SJSA1 (cell line): ENCODE results near the gene LRPAP1. TPM values are rescaled to one million over a fixed set of nuclear protein-coding genes. Genes with fewer than 3 reads are reported as not detected.

ENCODE experiments used
- DNase-seq, 2 experiments: peaks; one replicate each; pipeline ENCODE4 v3.0.0-alpha.2; 2015 to 2020; ENCODE audit warnings: low spot score in 2 of 2, low read depth in 1 of 2
- H3K27ac ChIP-seq: fragments of 250-450 bp; sonication (Bioruptor Pico); 2 replicates; pipeline ENCODE4 v1.5.1; 2020; ENCODE audit warnings: mild to moderate bottlenecking, moderate library complexity
- H3K27me3 ChIP-seq: fragments of 250-450 bp; sonication (Bioruptor Pico); replicated peaks from 2 replicates; pipeline ENCODE4 v1.5.1; 2020; ENCODE audit warnings: mild to moderate bottlenecking, moderate library complexity
- H3K36me3 ChIP-seq: fragments of 250-450 bp; sonication (Bioruptor Pico); 2 replicates; pipeline ENCODE4 v1.5.1; 2020; ENCODE audit warnings: mild to moderate bottlenecking
- H3K4me1 ChIP-seq: fragments of 250-450 bp; sonication (Bioruptor Pico); replicated peaks from 2 replicates; pipeline ENCODE4 v1.6.1; 2021; ENCODE audit warnings: mild to moderate bottlenecking
- H3K4me3 ChIP-seq: fragments of 250-450 bp; sonication (Bioruptor Pico); 2 replicates; pipeline ENCODE4 v1.5.1; 2020; ENCODE audit warnings: mild to moderate bottlenecking
- H3K9me3 ChIP-seq: fragments of 250-450 bp; sonication (Bioruptor Pico); replicated peaks from 2 replicates; pipeline ENCODE4 v1.5.1; 2020; ENCODE audit warnings: mild to moderate bottlenecking
- total RNA-seq: library from RNA; depleted of rRNA; stranded (reverse); fragments of >200 nt; shearing (Covaris generic); gene quantifications from 2 replicates; pipeline ENCODE4 v1.2.3, GENCODE V29; 2014

Gene LRPAP1
- total RNA-seq, 1 experiment from 2014 or later: 148 TPM

DNA sequence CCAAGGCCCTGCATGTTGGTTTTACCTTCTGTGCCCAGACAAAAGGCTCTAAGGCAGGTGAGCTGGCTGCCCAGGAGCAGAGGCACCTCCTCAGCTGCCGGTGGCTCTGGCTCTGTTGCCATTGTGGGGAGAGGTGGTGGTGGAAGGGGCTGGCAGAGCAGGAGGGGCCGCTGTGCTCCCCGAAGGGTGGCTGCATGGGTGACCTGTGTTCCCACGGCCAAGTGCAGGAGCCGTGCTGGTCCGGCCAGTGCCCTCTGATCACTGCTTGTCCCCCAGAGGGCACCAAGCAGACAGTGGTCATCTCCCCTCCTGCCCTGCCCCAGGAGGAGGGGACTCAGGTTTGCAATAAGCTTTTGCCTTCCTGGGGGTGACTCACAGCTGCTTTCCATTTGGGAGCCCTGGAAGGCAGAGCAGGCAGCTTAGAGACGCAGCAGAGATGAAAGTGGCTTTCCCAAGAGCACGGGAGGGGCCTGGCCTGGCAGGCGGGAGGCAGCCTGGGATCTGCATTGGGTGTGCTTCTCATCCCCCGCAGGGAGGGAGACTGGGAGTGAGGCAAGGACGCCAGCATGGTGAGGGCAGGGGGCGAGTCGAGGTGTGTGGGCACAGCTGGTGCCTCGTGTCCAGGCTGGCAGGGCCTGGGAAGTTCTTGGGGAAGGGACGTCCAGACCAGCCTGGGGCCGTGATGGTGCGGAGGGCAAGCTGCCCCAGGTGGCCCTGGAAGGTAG, 40.4 kb downstream of the LRPAP1 start:
- Histone ChIP-seq H3K9me3 (no peaks in the 10 kb centered on the region), H3K27me3 (no peaks in the 10 kb centered on the region), H3K4me3 (no peak overlapping the region), H3K4me1 (no peaks in the 10 kb centered on the region), H3K27ac (no peak overlapping the region), H3K36me3 (no peaks in the 10 kb centered on the region)
- DNase-seq: no peak

DNA sequence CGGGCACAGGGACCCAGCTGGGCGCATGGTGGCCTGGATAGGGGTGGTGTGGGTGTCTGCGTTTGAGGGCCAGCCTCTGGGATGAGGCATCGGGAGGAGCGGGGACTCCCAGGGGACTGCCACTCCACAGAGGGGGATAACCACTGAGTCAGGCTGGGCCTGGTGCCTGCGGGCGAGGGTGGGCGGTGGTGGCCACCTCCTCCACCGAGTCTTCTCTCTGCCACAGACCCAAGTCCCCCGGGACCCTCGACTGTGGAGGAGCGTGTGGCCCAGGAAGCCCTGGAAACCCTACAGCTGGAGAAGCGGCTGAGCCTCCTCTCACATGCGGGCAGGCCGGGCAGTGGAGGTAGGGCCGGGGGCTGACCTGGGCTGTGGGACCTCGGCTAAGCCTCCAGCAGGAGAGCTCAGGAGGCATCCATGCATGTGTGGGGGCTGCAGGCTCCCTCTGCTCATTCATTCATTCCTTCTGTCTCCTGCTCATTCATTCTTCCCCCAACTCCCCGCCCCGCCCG, 42.7 kb downstream of the LRPAP1 start:
- Histone ChIP-seq H3K4me3 (no peak overlapping the region), H3K9me3 (no peaks in the 10 kb centered on the region), H3K27me3 (no peaks in the 10 kb centered on the region), H3K36me3 (no peaks in the 10 kb centered on the region), H3K4me1 (peaks cover 2% of the 10 kb centered on the region; the same call in 1 of the 2 replicates), H3K27ac (no peak overlapping the region)
- no peak for DNase-seq

DNA sequence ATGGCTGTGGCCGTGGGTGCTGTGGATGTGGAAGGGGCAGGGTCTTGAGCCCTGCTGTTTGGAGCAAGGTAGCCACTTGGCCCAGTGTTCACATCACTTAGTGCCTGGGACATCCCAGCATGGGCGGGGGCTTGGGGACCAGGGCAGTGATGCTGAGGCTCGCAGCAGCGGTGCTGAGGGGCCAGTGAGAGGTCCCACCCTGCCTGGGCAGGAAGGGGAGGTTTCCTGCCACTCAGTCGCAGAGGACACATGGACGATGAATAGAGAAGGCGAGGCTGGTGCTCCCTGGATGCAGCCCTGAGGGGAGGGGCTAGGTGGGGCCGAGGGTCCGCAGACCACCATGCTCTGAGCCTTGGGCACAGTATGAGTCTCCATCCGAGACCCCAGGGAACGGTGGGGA, 43.4 kb downstream of the LRPAP1 start:
- Histone ChIP-seq H3K36me3 (no peaks in the 10 kb centered on the region), H3K4me3 (no peak overlapping the region), H3K9me3 (no peaks in the 10 kb centered on the region), H3K27ac (no peak overlapping the region), H3K27me3 (no peaks in the 10 kb centered on the region), H3K4me1 (peaks cover 8% of the 10 kb centered on the region; the same call in 1 of the 2 replicates)
- DNase-seq: no peak

DNA sequence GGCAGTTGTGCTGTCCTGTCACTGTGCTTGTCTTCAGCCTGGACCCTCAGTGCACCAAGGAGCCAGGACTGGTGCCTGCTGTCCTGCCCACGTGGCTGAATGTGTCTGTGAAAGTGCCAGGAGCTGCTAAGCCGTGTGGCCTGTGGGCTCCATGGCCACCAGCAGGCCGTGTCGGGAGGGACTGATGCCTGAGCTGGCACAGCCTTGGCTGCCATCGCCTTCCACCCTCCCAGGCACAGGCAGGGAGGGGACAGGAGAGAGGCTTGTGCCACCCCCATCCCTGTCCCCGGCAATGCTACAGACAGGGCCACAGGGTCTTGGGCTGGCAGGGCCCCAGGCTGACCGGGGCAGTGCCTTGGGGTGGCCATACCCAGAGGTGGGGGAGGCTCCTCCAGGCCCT, 44.4 kb downstream of the LRPAP1 start:
- Histone ChIP-seq H3K27ac (no peak overlapping the region), H3K9me3 (no peaks in the 10 kb centered on the region), H3K36me3 (no peaks in the 10 kb centered on the region), H3K4me3 (no peak overlapping the region), H3K4me1 (peaks cover 10% of the 10 kb centered on the region; the same call in 1 of the 2 replicates), H3K27me3 (no peaks in the 10 kb centered on the region)
- no peak for DNase-seq

DNA sequence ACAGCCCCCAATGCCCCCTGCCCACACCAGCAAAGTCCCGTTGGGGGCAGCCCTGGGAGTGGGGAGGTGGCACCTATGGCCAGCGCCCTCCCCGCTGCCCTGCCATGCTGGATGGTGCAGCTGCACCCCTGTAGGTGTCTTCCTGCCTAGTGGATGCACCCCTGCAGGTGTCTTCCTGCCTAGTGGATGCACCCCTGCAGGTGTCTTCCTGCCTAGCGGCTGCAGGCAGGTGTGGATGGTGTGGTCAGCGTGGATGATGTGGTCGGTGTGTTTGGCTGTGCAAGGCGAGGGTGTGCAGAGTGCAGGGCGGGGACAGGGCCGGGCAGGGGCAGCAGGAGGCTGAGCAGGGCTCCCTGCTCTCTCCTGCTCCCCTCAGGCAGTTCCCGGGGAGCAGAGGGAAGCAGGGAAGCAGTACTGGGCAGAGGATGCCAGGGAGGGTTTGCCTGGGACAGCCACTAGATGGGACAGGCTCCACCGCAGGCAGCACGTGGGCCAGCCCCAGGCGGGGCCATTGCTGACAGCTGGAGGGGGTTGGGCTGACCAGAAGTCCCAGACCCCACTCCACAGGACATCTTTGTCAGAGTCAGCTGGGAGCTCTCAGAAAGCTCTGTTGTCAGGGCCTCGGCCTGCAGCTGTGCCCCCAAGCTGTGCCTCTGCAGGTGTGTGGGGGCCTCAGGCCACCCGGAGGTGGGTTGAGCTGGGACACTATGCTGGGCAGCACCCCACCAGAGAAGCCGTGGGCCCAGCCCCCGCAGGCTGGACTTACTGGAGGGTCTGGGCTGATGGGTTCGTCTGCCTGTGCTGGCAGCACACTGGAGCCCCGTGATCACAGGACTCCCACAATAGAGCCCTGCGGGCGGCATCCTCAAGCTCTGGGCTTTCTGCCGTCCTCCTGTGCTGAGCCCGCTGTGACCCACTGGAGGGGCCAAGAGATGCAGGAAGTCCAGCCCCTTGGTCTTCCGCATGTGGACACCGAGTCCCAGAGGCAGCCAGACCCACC, 45.4 kb downstream of the LRPAP1 start:
- no peaks in the 10 kb centered on the region for H3K36me3 ChIP-seq
- H3K9me3 ChIP-seq: no peaks in the 10 kb centered on the region
- H3K27ac ChIP-seq: no peak overlapping the region
- H3K4me1 ChIP-seq: peaks cover 10% of the 10 kb centered on the region; the same call in 1 of the 2 replicates
- H3K4me3 ChIP-seq: no peak overlapping the region
- no peaks in the 10 kb centered on the region for H3K27me3 ChIP-seq
- no peak for DNase-seq

DNA sequence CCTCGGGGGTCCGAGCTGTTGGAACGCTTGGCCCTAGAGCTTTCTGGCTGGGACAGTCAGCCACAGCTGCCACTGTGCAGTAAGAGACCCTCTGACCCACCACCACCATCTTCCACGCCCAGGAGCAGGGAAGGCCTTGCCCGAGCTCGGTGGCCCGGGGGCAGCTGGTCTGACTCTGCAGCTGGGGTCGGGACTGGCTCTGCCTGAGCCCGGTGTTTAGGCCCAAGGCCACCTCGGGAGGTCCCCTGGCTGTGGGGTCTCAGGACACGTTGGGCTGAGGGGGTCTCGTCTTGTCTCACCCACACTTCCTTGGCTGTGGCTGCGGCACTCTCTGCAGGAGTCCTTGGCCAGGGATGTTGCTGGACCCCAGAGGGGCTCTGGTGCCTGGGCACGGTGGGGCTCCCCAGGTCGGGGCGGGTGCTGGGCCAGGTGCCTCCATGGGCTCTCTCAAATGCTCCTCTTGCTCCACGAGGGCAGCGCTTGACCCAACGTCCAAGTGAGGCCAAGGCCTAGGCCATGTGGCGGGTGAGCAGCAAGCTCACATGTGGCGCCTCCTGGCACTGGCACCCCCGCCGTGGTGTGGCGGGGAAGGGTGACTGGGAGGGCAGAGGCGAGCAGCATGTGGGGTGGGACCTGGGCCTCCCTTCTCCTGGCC, 46.2 kb downstream of the LRPAP1 start:
- no peaks in the 10 kb centered on the region for H3K27me3 ChIP-seq
- no peak overlapping the region for H3K27ac ChIP-seq
- no peaks in the 10 kb centered on the region for H3K9me3 ChIP-seq
- H3K36me3 ChIP-seq: no peaks in the 10 kb centered on the region
- H3K4me3 ChIP-seq: no peak overlapping the region
- no peak for DNase-seq
- peaks cover 10% of the 10 kb centered on the region; the same call in 1 of the 2 replicates for H3K4me1 ChIP-seq

DNA sequence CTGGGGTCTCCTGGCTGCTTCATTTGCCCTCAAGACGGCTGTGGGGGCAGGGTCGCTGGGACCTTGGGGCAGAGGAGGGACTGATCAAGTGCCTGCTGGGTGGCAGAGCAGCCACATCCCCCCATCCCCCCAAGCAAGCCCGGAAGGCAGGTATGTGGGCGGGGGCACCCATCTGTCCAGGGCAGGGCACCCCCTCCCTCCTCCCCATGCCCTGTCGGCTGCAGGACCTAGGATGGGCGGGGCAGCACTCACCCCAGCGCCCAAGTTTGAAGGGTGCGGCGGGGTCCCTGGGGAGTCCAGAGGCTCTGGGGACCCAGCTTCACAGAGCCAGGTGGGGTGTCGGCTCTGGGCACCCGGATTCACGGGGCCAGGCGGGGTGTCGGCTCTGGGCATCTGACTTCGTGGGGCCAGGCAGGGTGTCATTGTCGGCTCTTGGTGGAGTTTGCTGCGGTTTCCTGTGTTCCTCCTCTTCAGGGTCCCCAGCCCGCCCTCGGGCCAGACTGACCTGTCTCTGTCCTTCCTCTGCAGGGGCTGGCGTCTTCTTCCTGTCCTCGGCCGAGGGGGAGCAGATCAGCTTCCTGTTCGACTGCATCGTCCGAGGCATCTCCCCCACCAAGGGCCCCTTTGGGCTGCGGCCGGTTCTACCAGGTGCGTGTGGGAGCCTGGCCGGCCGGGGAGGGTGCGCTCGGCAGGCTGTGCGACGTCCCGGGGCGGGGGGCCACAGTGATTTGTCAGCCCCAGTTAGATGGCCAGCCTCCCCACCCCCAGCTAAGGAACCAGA, 47.0 kb downstream of the LRPAP1 start:
- no peak overlapping the region for H3K4me3 ChIP-seq
- H3K27ac ChIP-seq: no peak overlapping the region
- H3K27me3 ChIP-seq: no peaks in the 10 kb centered on the region
- no peaks in the 10 kb centered on the region for H3K9me3 ChIP-seq
- no peak for DNase-seq
- H3K36me3 ChIP-seq: no peaks in the 10 kb centered on the region
- peaks cover 10% of the 10 kb centered on the region; the same call in 1 of the 2 replicates for H3K4me1 ChIP-seq

DNA sequence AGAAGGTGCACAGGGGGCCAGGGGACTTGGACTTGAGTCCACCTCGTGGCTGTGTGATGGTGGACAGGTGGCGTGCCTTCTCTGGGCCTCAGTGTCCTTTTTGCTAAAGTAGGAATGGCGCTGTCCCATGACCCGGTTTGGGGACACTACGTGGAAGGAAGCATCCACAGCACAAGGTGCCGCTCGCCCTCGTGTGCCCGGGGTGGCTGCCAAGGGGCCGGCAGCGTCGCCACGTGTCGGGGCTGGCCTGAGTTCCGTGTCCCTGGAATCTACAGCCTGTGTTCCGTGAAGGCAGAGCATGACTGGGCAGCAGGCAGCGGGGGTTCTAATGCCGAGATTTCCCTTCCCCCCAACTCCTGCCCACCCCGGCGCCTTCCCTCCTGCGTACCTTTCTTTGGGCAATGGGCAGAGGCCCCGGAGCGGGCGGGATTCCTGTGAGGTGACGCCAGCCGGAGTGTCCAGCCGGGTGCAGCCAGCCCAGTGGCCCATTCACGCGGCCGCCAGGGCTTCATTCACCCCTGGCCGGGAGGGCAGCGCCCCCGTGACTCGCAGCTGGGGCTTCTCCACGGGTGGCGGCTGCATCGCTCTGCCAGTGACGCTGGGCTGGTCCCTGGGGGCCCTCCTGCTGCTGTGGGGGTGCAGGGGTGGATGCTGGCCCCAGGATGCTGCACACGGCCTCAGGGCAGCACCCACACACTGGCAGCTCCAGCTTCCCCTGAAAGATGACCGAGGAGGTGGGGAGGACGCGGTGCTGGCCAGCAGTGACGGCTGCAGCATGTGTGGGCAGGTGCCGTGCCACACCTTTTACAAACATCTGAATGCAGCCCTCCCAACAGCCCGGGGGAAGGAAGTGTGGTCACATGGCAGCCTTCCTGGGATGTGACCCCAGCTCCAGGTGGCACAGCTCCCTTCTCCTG, 47.9 kb downstream of the LRPAP1 start:
- Histone ChIP-seq H3K4me3 (no peak overlapping the region), H3K36me3 (no peaks in the 10 kb centered on the region), H3K9me3 (no peaks in the 10 kb centered on the region), H3K27ac (no peak overlapping the region), H3K27me3 (no peaks in the 10 kb centered on the region), H3K4me1 (peaks cover 10% of the 10 kb centered on the region; the same call in 1 of the 2 replicates)
- no peak for DNase-seq

DNA sequence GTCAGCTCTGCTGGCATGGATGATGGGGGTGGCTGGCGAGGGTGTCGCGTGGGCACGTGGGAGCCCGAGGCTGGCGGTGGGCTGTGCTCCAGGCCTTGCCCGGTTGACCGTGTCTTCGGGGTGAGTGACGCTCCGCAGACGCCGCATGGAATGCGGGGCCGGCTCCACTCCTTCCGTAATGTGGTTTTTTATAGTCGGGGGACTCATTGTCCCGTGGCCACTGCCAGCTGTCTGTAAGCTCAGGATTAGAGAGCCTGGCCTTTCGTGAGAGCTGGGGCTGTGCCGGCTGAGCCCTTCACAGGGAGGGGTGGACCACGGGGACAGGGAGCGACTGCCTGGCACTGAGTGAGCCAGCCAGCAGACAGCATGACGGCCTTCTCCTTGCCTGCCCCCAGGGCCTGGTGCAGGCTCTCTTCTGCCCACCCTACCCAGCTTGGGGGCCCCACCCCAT, 48.7 kb downstream of the LRPAP1 start:
- Histone ChIP-seq H3K4me1 (peaks cover 16% of the 10 kb centered on the region), H3K36me3 (no peaks in the 10 kb centered on the region), H3K9me3 (no peaks in the 10 kb centered on the region), H3K4me3 (no peak overlapping the region), H3K27me3 (no peaks in the 10 kb centered on the region), H3K27ac (no peak overlapping the region)
- DNase-seq: peak in 1 of 2 experiments; percentile 9

DNA sequence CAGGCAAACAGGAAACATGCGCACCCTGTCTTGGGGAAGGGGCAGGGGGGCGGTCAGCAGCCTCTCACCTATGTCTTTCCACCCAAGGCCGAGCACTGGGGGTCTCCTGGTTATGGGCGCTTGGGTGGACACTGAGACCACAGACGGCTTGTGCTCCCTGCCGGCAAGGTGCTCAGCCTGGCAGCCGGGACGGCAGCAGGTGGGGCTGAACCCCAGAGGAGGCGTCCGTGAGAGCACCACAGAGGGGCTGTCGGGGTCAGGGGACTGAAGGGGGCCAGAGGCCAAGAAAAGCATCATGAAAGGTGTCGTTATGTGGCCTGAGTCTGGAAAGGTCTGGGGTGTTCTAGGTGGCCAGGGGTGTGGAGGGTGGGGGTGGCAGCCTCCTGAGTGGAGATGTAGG, 49.5 kb downstream of the LRPAP1 start:
- Histone ChIP-seq H3K36me3 (no peaks in the 10 kb centered on the region), H3K9me3 (no peaks in the 10 kb centered on the region), H3K27ac (no peak overlapping the region), H3K4me1 (peaks cover 20% of the 10 kb centered on the region), H3K4me3 (no peak overlapping the region), H3K27me3 (no peaks in the 10 kb centered on the region)
- no peak for DNase-seq

DNA sequence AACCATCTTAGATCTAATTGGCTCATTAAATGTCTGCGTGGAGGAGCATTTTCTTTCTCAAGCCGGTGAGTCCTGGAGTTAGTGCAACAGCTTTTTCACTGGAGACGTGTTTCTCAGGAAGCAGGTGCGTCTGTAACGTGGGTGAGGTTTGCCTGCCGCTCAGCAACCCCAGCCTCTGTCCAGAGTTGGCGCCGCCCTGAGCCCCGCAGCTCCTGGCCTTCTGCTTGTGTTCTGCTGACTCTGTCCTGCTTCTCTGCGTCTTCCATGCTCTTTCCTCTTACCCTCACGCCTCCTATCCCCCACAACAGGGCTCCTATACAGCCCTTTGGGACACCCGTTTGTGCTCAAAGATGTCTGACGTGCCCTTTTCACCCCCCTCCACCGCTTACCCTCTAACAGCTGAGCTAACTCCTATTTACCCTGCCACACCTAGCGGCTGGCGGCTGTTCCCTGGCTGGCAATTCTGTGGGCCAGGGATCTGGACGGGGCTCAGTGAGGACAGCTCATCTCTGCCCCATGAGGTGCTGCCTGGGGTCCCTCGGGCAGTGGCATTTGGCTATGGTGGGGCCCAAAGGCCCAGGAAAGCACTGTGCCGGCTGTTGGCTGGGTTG, 50.3 kb downstream of the LRPAP1 start:
- no peak overlapping the region for H3K27ac ChIP-seq
- no peak overlapping the region for H3K4me3 ChIP-seq
- no peak for DNase-seq
- no peaks in the 10 kb centered on the region for H3K36me3 ChIP-seq
- peaks cover 20% of the 10 kb centered on the region for H3K4me1 ChIP-seq
- no peaks in the 10 kb centered on the region for H3K27me3 ChIP-seq
- no peaks in the 10 kb centered on the region for H3K9me3 ChIP-seq

DNA sequence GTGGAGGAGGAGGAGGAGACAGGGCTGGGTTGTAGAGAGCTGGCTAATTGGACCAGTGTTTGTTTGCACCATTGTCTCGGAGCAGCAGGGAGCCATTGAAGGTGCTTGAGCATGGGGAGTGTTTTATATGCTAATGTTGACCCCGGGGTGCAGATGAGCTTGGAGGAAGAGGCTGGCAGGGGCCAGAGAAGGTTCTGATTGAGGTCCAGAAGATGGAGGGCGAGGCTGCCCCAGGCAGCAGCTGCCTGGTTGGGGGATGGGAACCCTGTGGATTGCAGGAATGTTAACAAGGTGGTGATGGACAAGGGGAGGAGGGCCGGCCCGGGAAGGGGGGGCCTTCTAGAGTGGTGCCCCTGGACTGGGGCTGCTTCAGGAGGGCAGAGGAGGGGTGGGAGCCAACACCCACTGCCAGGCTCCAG, 51.1 kb downstream of the LRPAP1 start:
- H3K27me3 ChIP-seq: no peaks in the 10 kb centered on the region
- no peak overlapping the region for H3K27ac ChIP-seq
- H3K4me1 ChIP-seq: peaks cover 20% of the 10 kb centered on the region
- H3K36me3 ChIP-seq: no peaks in the 10 kb centered on the region
- no peak overlapping the region for H3K4me3 ChIP-seq
- no peak for DNase-seq
- no peaks in the 10 kb centered on the region for H3K9me3 ChIP-seq
